Naive B cell (primary cell): ENCODE results near the gene HLA-DRA. TPM values are rescaled to one million over a fixed set of nuclear protein-coding genes. Genes with fewer than 3 reads are reported as not detected.

Source experiments
- ATAC-seq, 2 donors: fragments of 150-1000 bp; cut with Tn5 transposase; 2 replicates each; pipeline ENCODE4 v1.10.0; 2021; ENCODE audit warnings: low read depth in 2 of 2, mild to moderate bottlenecking in 2 of 2, moderate library complexity in 2 of 2
- DNase-seq: peaks from one replicate; pipeline ENCODE4 v3.0.0; 2022
- H3K27ac Mint-ChIP-seq, 6 donors: one replicate each; pipeline ENCODE4 v1.8.0; 2020 to 2022; ENCODE audit warnings: mild to moderate bottlenecking in 6 of 6, mixed read lengths in 6 of 6, moderate library complexity in 5 of 6, inconsistent platforms in 2 of 6
- H3K27me3 Mint-ChIP-seq, 3 donors: one replicate each; pipeline ENCODE4 v1.8.0; 2021 to 2022; ENCODE audit warnings: mixed read lengths in 3 of 3, mild to moderate bottlenecking in 1 of 3
- H3K36me3 Mint-ChIP-seq, 2 donors: one replicate each; pipeline ENCODE4 v1.8.0; 2020 to 2022; ENCODE audit warnings: mixed read lengths in 2 of 2, inconsistent platforms in 1 of 2, mild to moderate bottlenecking in 1 of 2
- H3K4me1 Mint-ChIP-seq, 3 donors: one replicate each; pipeline ENCODE4 v1.8.0; 2020 to 2022; ENCODE audit warnings: mixed read lengths in 3 of 3, inconsistent platforms in 1 of 3, mild to moderate bottlenecking in 1 of 3, moderate library complexity in 1 of 3
- H3K4me3 Mint-ChIP-seq, 8 donors: one replicate each; pipeline ENCODE4 v1.8.0; 2020 to 2022; ENCODE audit warnings: mild to moderate bottlenecking in 8 of 8, mixed read lengths in 8 of 8, moderate library complexity in 8 of 8, inconsistent platforms in 2 of 8
- H3K9me3 Mint-ChIP-seq, 7 donors: one replicate each; pipeline ENCODE4 v1.8.0; 2020 to 2022; ENCODE audit warnings: mixed read lengths in 7 of 7, mild to moderate bottlenecking in 5 of 7, inconsistent platforms in 2 of 7, moderate library complexity in 1 of 7
- polyA plus RNA-seq, 6 donors: library from polyadenylated mRNA; unstranded; fragments of 300-500 nt; fragmentation: Illumina TruSeq; gene quantifications; one replicate each; pipeline ENCODE4 v1.2.3, GENCODE V29; 2021; ENCODE audit warnings: low read depth in 6 of 6

HLA-DRA gene
- polyA plus RNA-seq, 6 donors from 2014 or later = 10,549 to 17,877 (median 15,091) TPM

GRCh38 chr6:32436995-32437836, 2.5 kb upstream of the HLA-DRA start:
- Mint-ChIP-seq H3K36me3 (peaks cover 31 to 34% of the 10 kb centered on the region in 2 donors), H3K9me3 (peaks cover 0 to 8% (median 4%) of the 10 kb centered on the region in 7 donors), H3K27me3 (no peaks in the 10 kb centered on the region), H3K4me3 (peak overlapping the region; percentile 36 to 100 (median 90)), H3K4me1 (peaks cover 52 to 69% (median 61%) of the 10 kb centered on the region in 3 donors), H3K27ac (peak overlapping the region; percentile 99 to 100 (median 100))
- DNase-seq (peak; percentile 87), ATAC-seq (peak; percentile 69 to 72)

- peak overlapping the region; percentile 95 to 100 (median 98) for H3K4me3 Mint-ChIP-seq
- H3K27me3 Mint-ChIP-seq = no peaks in the 10 kb centered on the region
- peaks cover 0 to 8% (median 4%) of the 10 kb centered on the region in 7 donors for H3K9me3 Mint-ChIP-seq
- peak overlapping the region; percentile 99 to 100 (median 100) for H3K27ac Mint-ChIP-seq
- H3K36me3 Mint-ChIP-seq = peaks cover 49 to 54% of the 10 kb centered on the region in 2 donors
- H3K4me1 Mint-ChIP-seq = peaks cover 66 to 80% (median 74%) of the 10 kb centered on the region in 3 donors
- ATAC-seq (no peak), DNase-seq (no peak)
Measured at GRCh38 chr6:32439139-32439538, 548 bp upstream of the HLA-DRA start.

DNA sequence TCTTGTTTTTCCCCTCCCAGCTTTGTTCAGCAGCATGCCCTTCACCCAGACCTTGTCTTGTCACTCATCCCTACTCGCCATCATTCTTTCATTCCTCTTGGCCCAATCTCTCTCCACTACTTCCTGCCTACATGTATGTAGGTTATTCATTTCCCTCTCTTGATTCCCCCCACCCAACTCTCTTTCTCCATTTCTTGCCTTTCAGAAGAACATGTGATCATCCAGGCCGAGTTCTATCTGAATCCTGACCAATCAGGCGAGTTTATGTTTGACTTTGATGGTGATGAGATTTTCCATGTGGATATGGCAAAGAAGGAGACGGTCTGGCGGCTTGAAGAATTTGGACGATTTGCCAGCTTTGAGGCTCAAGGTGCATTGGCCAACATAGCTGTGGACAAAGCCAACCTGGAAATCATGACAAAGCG, 2.6 kb downstream of the HLA-DRA start:
- Mint-ChIP-seq H3K36me3 (peaks cover 65 to 70% of the 10 kb centered on the region in 2 donors), H3K27me3 (no peaks in the 10 kb centered on the region), H3K27ac (peak overlapping the region; percentile 99 to 100 (median 100)), H3K4me3 (peak overlapping the region; percentile 95 to 100 (median 98)), H3K9me3 (peaks cover 0 to 8% (median 4%) of the 10 kb centered on the region in 7 donors), H3K4me1 (peaks cover 63 to 77% (median 74%) of the 10 kb centered on the region in 3 donors)
- DNase-seq (no peak), ATAC-seq (no peak)

- H3K9me3 Mint-ChIP-seq = peaks cover 0 to 6% (median 3%) of the 10 kb centered on the region in 7 donors
- H3K4me3 Mint-ChIP-seq = peak overlapping the region; percentile 95 to 100 (median 98)
- DNase-seq (no peak), ATAC-seq (no peak)
- peaks cover 60 to 79% (median 67%) of the 10 kb centered on the region in 3 donors for H3K4me1 Mint-ChIP-seq
- H3K27ac Mint-ChIP-seq = peak overlapping the region; percentile 73 to 100 (median 100)
- peaks cover 65 to 70% of the 10 kb centered on the region in 2 donors for H3K36me3 Mint-ChIP-seq
- no peaks in the 10 kb centered on the region for H3K27me3 Mint-ChIP-seq
Measured at GRCh38 chr6:32442977-32443552, 3.4 kb downstream of the HLA-DRA start.

DNA sequence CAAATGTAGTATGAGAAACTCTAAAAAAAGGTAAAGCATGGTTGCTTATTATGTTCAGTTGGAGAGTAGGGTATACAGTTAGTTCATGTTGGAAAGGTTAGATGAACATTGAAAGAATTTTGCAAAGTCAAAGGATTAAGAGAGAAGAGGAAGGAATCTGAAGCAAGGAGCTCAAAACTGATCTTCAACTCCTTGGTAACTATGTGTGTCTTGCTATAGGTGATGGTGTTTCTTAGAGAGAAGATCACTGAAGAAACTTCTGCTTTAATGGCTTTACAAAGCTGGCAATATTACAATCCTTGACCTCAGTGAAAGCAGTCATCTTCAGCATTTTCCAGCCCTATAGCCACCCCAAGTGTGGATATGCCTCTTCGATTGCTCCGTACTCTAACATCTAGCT, 4.7 kb downstream of the HLA-DRA start:
- no peaks in the 10 kb centered on the region for H3K27me3 Mint-ChIP-seq
- H3K9me3 Mint-ChIP-seq = peaks cover 0 to 7% (median 2%) of the 10 kb centered on the region in 7 donors
- peak overlapping the region in 7 of 8 donors; percentile 9 to 99 (median 96) for H3K4me3 Mint-ChIP-seq
- peak overlapping the region in 5 of 6 donors; percentile 74 to 100 (median 90) for H3K27ac Mint-ChIP-seq
- H3K36me3 Mint-ChIP-seq = peaks cover 60 to 63% of the 10 kb centered on the region in 2 donors
- DNase-seq (no peak), ATAC-seq (no peak)
- peaks cover 62 to 76% (median 63%) of the 10 kb centered on the region in 3 donors for H3K4me1 Mint-ChIP-seq

GRCh38 chr6:32445321-32445854, 5.7 kb downstream of the HLA-DRA start:
- H3K9me3 Mint-ChIP-seq = peaks cover 0 to 7% (median 2%) of the 10 kb centered on the region in 7 donors
- ATAC-seq (peak in 1 of 2 donors; percentile 11), DNase-seq (no peak)
- no peaks in the 10 kb centered on the region for H3K27me3 Mint-ChIP-seq
- H3K4me1 Mint-ChIP-seq = peaks cover 62 to 80% (median 71%) of the 10 kb centered on the region in 3 donors
- peak overlapping the region in 6 of 8 donors; percentile 9 to 99 (median 78) for H3K4me3 Mint-ChIP-seq
- H3K27ac Mint-ChIP-seq = peak overlapping the region; percentile 16 to 100 (median 86)
- peaks cover 52 to 54% of the 10 kb centered on the region in 2 donors for H3K36me3 Mint-ChIP-seq

- Mint-ChIP-seq H3K4me3 (no peak overlapping the region), H3K4me1 (peaks cover 60 to 69% (median 64%) of the 10 kb centered on the region in 3 donors), H3K36me3 (peaks cover 37 to 45% of the 10 kb centered on the region in 2 donors), H3K9me3 (peaks cover 12 to 27% (median 17%) of the 10 kb centered on the region in 7 donors), H3K27me3 (no peaks in the 10 kb centered on the region), H3K27ac (peak overlapping the region in 5 of 6 donors; percentile 4 to 74 (median 25))
- ATAC-seq = no peak
- DNase-seq = no peak
Measured at GRCh38 chr6:32447932-32448331, 8.2 kb downstream of the HLA-DRA start.

- Mint-ChIP-seq H3K27ac (peak overlapping the region in 1 of 6 donors; percentile 25), H3K27me3 (no peaks in the 10 kb centered on the region), H3K9me3 (peaks cover 14 to 27% (median 19%) of the 10 kb centered on the region in 7 donors), H3K36me3 (peaks cover 25 to 32% of the 10 kb centered on the region in 2 donors), H3K4me3 (peak overlapping the region in 1 of 8 donors; percentile 57), H3K4me1 (peaks cover 48 to 56% (median 51%) of the 10 kb centered on the region in 3 donors)
- no peak for ATAC-seq
- no peak for DNase-seq
Measured at GRCh38 chr6:32449088-32449736, 9.5 kb downstream of the HLA-DRA start.

- peaks cover 0 to 10% (median 0%) of the 10 kb centered on the region in 3 donors for H3K27me3 Mint-ChIP-seq
- H3K9me3 Mint-ChIP-seq = peaks cover 3 to 23% (median 11%) of the 10 kb centered on the region in 7 donors
- no peak for DNase-seq
- H3K36me3 Mint-ChIP-seq = peaks cover 6 to 8% of the 10 kb centered on the region in 2 donors
- no peak for ATAC-seq
- H3K27ac Mint-ChIP-seq = no peak overlapping the region
- H3K4me3 Mint-ChIP-seq = no peak overlapping the region
- H3K4me1 Mint-ChIP-seq = peaks cover 14 to 30% (median 19%) of the 10 kb centered on the region in 3 donors
Measured at GRCh38 chr6:32457054-32457453, 17.4 kb downstream of the HLA-DRA start.

DNA sequence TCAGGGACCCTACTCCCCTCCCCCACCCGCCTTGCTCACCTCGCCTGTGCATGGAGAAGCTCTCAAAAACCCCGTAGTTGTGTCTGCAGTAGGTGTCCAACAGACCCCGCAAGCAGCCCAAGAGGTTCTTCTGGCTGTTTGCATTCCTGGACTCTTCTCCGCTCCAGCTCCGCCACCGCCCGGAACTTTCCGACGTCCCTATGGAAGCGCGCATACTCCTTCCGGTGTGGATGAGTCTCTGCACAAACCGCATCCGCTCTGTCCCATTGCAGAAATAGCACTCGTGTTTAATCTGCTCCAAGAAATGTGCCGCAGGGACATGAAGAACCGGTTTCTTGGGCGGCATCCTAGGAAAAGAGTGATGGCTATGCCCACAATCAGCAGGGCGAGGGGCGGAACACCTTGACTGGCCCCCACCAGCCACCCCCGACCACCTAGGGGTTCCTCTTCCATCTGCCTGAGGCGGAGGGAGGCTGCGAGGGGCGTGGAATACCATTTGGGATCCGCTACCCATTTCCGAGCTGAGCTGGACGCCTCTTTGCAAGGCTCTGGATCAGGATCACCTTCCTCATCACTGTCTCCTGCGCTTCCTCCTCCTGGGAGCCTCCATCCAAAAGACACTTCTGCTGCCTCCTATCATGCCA, 20.2 kb downstream of the HLA-DRA start:
- ATAC-seq (no peak), DNase-seq (no peak)
- H3K27me3 Mint-ChIP-seq = peaks cover 0 to 14% (median 2%) of the 10 kb centered on the region in 3 donors
- H3K4me3 Mint-ChIP-seq = peak overlapping the region; percentile 56 to 91 (median 78)
- H3K27ac Mint-ChIP-seq = peak overlapping the region in 3 of 6 donors; percentile 19 to 92 (median 85)
- peaks cover 14 to 28% (median 15%) of the 10 kb centered on the region in 3 donors for H3K4me1 Mint-ChIP-seq
- peaks cover 0 to 4% of the 10 kb centered on the region in 2 donors for H3K36me3 Mint-ChIP-seq
- peaks cover under 1 to 12% (median 5%) of the 10 kb centered on the region in 7 donors for H3K9me3 Mint-ChIP-seq

GRCh38 chr6:32460528-32460927, 20.8 kb downstream of the HLA-DRA start:
- H3K27me3 Mint-ChIP-seq = peaks cover 0 to 18% (median 6%) of the 10 kb centered on the region in 3 donors
- peaks cover 14 to 28% (median 15%) of the 10 kb centered on the region in 3 donors for H3K4me1 Mint-ChIP-seq
- ATAC-seq (peak; percentile 47 to 79), DNase-seq (no peak)
- H3K4me3 Mint-ChIP-seq = peak overlapping the region; percentile 56 to 91 (median 78)
- peak overlapping the region in 2 of 6 donors; percentile 71 to 85 for H3K27ac Mint-ChIP-seq
- peaks cover 0 to 10% of the 10 kb centered on the region in 2 donors for H3K36me3 Mint-ChIP-seq
- H3K9me3 Mint-ChIP-seq = peaks cover 5 to 17% (median 9%) of the 10 kb centered on the region in 7 donors

DNA sequence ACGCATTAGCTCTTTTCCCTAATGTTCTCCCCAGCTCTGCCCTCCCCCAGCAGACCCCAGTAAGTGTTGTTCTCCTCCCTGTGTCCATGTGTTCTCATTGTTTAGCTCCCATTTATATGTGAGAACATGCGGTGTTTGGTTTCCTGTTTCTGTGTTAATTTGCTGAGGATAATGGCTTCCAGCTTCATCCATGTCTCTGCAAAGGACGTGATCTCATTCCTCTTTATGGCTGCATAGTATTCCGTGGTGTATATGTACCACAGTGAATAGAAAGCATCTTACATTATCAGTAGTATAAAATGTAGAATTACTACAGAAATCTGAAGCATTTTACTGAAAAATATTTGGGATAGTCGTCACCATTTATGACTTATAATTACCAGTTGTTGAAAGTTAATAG, 21.8 kb downstream of the HLA-DRA start:
- ATAC-seq (no peak), DNase-seq (no peak)
- Mint-ChIP-seq H3K36me3 (peaks cover 0 to 12% of the 10 kb centered on the region in 2 donors), H3K27ac (peak overlapping the region in 1 of 6 donors; percentile 31), H3K4me1 (peaks cover 14 to 22% (median 15%) of the 10 kb centered on the region in 3 donors), H3K4me3 (peak overlapping the region in 1 of 8 donors; percentile 42), H3K9me3 (peaks cover 7 to 18% (median 11%) of the 10 kb centered on the region in 7 donors), H3K27me3 (peaks cover 0 to 18% (median 6%) of the 10 kb centered on the region in 3 donors)
